IMR-90 (cell line): ENCODE results near the gene PDCD11. TPM values are rescaled to one million over a fixed set of nuclear protein-coding genes. Genes with fewer than 3 reads are reported as not detected.

ENCODE experiments used
- ATAC-seq: fragments of 200-7000 bp; cut with Tn5 transposase; 2 replicates; pipeline ENCODE4 v1.9.1; 2020; ENCODE audit warnings: low read depth, mild to moderate bottlenecking, moderate library complexity
- BruUV-seq: library from RNA; stranded (reverse); fragments of 400-500 nt; replicated peaks from 2 replicates; lab custom pipeline; 2021; lab: Mats Ljungman, UMichigan
- CTCF ChIA-PET: fragments of 300-600 bp; formaldehyde crosslinking; extraction: SDS; loops from one replicate; lab custom pipeline; 2021; ENCODE audit warnings: antibody characterized with exemption; lab: Yijun Ruan, JAX
- POLR2A ChIA-PET: fragments of 300-600 bp; sonication (Branson Sonifier 250); formaldehyde crosslinking; loops from one replicate; lab custom pipeline; 2022; ENCODE audit warnings: antibody characterized with exemption; ENCODE audit not compliant: unreplicated experiment; lab: Charles Lee
- DNase-seq: peaks from one replicate; pipeline ENCODE4 v3.0.0; 2013
- H2AFZ ChIP-seq: replicated peaks from 2 replicates; pipeline ENCODE3; 2013; ENCODE audit warnings: low read length, mild to moderate bottlenecking; ENCODE audit not compliant: poor library complexity
- H2AK5ac ChIP-seq: 2 replicates; pipeline ENCODE4 v1.6.1; 2013; ENCODE audit warnings: low read depth, low read length, inconsistent platforms
- H2AK9ac ChIP-seq: replicated peaks from 2 replicates; pipeline ENCODE3; 2013; ENCODE audit warnings: mild to moderate bottlenecking, low read depth, low read length, moderate library complexity; ENCODE audit not compliant: poor library complexity
- H2BK120ac ChIP-seq: 2 replicates; pipeline ENCODE4 v1.6.1; 2013; ENCODE audit warnings: low read depth, low read length, inconsistent platforms
- H2BK15ac ChIP-seq: 3 replicates; pipeline ENCODE4 v1.6.1; 2013; ENCODE audit warnings: low read depth, low read length, inconsistent platforms
- H2BK20ac ChIP-seq: 2 replicates; pipeline ENCODE4 v1.6.1; 2013; ENCODE audit warnings: low read depth, mild to moderate bottlenecking, inconsistent platforms, low read length, moderate library complexity
- H2BK5ac ChIP-seq: 2 replicates; pipeline ENCODE4 v1.6.1; 2013; ENCODE audit warnings: mild to moderate bottlenecking, low read depth, low read length, inconsistent platforms; ENCODE audit not compliant: poor library complexity, severe bottlenecking
- H3K14ac ChIP-seq: replicated peaks from 2 replicates; pipeline ENCODE4 v1.6.1; 2013; ENCODE audit warnings: low read depth, low read length, inconsistent platforms
- H3K18ac ChIP-seq: 2 replicates; pipeline ENCODE4 v1.6.1; 2013; ENCODE audit warnings: low read depth, low read length, control low read depth
- H3K23ac ChIP-seq: 2 replicates; pipeline ENCODE4 v1.6.1; 2013; ENCODE audit warnings: low read depth, low read length, inconsistent platforms
- H3K27ac ChIP-seq: 2 replicates; pipeline ENCODE4 v1.5.1; 2013; ENCODE audit warnings: mild to moderate bottlenecking, control low read depth, low read length; ENCODE audit not compliant: insufficient read depth
- H3K27me3 ChIP-seq: 2 replicates; pipeline ENCODE4 v1.6.1; 2013; ENCODE audit warnings: low read length; ENCODE audit not compliant: control insufficient read depth, insufficient read depth
- H3K36me3 ChIP-seq: 2 replicates; pipeline ENCODE4 v1.6.1; 2013; ENCODE audit warnings: low read length, mixed read lengths; ENCODE audit not compliant: control insufficient read depth, insufficient read depth
- H3K4ac ChIP-seq: 2 replicates; pipeline ENCODE4 v1.6.1; 2013; ENCODE audit warnings: low read depth, low read length, inconsistent platforms
- H3K4me1 ChIP-seq: 2 replicates; pipeline ENCODE4 v1.6.1; 2013; ENCODE audit warnings: low read length, mixed read lengths; ENCODE audit not compliant: control insufficient read depth, insufficient read depth
- H3K4me2 ChIP-seq: 2 replicates; pipeline ENCODE4 v1.6.1; 2013; ENCODE audit warnings: low read depth, mild to moderate bottlenecking, control low read depth, low read length, moderate library complexity
- H3K4me3 ChIP-seq: 2 replicates; pipeline ENCODE4 v1.5.1; 2013; ENCODE audit warnings: low read depth, mild to moderate bottlenecking, control low read depth, low read length, moderate library complexity; ENCODE audit not compliant: insufficient read depth
- H3K56ac ChIP-seq: 2 replicates; pipeline ENCODE4 v1.6.1; 2013; ENCODE audit warnings: low read length, inconsistent platforms; ENCODE audit not compliant: insufficient read depth; ENCODE audit errors: extremely low read depth
- H3K79me1 ChIP-seq, 2 experiments: 2 replicates each; pipeline ENCODE4 v1.6.1; 2013; ENCODE audit warnings: low read length in 2 of 2, inconsistent platforms in 1 of 2, low read depth in 1 of 2
- H3K9ac ChIP-seq: 2 replicates; pipeline ENCODE4 v1.6.1; 2013; ENCODE audit warnings: low read depth, low read length, control low read depth
- H3K9me1 ChIP-seq: 2 replicates; pipeline ENCODE4 v1.6.1; 2013; ENCODE audit warnings: low read length, inconsistent platforms; ENCODE audit not compliant: insufficient read depth
- H3K9me3 ChIP-seq: 2 replicates; pipeline ENCODE4 v1.6.1; 2013; ENCODE audit warnings: low read length; ENCODE audit not compliant: control insufficient read depth, insufficient read depth
- H4K20me1 ChIP-seq: 2 replicates; pipeline ENCODE4 v1.6.1; 2013; ENCODE audit warnings: low read length, inconsistent platforms; ENCODE audit not compliant: insufficient read depth
- H4K5ac ChIP-seq: 2 replicates; pipeline ENCODE4 v1.6.1; 2013; ENCODE audit warnings: mild to moderate bottlenecking, low read depth, low read length, control low read depth
- H4K8ac ChIP-seq, 2 experiments: 2 replicates each; pipeline ENCODE4 v1.6.1; 2013; ENCODE audit warnings: low read depth in 2 of 2, low read length in 2 of 2, control low read depth in 1 of 2, inconsistent platforms in 1 of 2
- H4K91ac ChIP-seq: 2 replicates; pipeline ENCODE4 v1.6.1; 2013; ENCODE audit warnings: low read depth, low read length, inconsistent platforms; ENCODE audit not compliant: insufficient read depth
- BHLHE40 ChIP-seq: fragments of 150-350 bp; IDR thresholded peaks from 2 replicates; pipeline ENCODE4 v1.6.1; 2016; ENCODE audit warnings: mild to moderate bottlenecking, low read depth, low read length
- CEBPB ChIP-seq: IDR thresholded peaks from 2 replicates; pipeline ENCODE4 v1.6.1; 2012; ENCODE audit warnings: low read depth, low read length, improper control_type of control experiment
- CHD1 ChIP-seq: IDR thresholded peaks from 2 replicates; pipeline ENCODE4 v1.6.1; 2012; ENCODE audit warnings: low read depth, low read length, improper control_type of control experiment
- CTCF ChIP-seq: conservative IDR thresholded peaks from 2 replicates; pipeline ENCODE4 v1.5.1; 2012; ENCODE audit warnings: mild to moderate bottlenecking, low read depth, low read length, improper control_type of control experiment
- FOS ChIP-seq: fragments of 150-350 bp; IDR thresholded peaks from 2 replicates; pipeline ENCODE4 v1.6.1; 2016; ENCODE audit warnings: low read depth, low read length
- MAFK ChIP-seq: IDR thresholded peaks from 2 replicates; pipeline ENCODE4 v1.6.1; 2012; ENCODE audit warnings: low read depth, low read length, improper control_type of control experiment
- MXI1 ChIP-seq: IDR thresholded peaks from 2 replicates; pipeline ENCODE4 v1.6.1; 2012; ENCODE audit warnings: low read depth, mild to moderate bottlenecking, low read length, moderate library complexity, borderline replicate concordance
- NFE2L2 ChIP-seq: fragments of 150-350 bp; IDR thresholded peaks from 2 replicates; pipeline ENCODE4 v1.6.1; 2016; ENCODE audit warnings: low read depth, mild to moderate bottlenecking, low read length
- POLR2A ChIP-seq: IDR thresholded peaks from 2 replicates; pipeline ENCODE4 v1.6.1; 2012; ENCODE audit warnings: mild to moderate bottlenecking, low read depth, low read length
- RAD21 ChIP-seq: IDR thresholded peaks from 2 replicates; pipeline ENCODE4 v1.6.1; 2012; ENCODE audit warnings: low read length, improper control_type of control experiment
- RCOR1 ChIP-seq: IDR thresholded peaks from 2 replicates; pipeline ENCODE4 v1.6.1; 2012; ENCODE audit warnings: mild to moderate bottlenecking, low read length, improper control_type of control experiment; ENCODE audit not compliant: insufficient replicate concordance
- RFX5 ChIP-seq: IDR thresholded peaks from 2 replicates; pipeline ENCODE4 v1.8.0; 2012; ENCODE audit warnings: low read depth, mild to moderate bottlenecking, low read length, moderate library complexity
- SMC3 ChIP-seq: fragments of 150-350 bp; IDR thresholded peaks from 2 replicates; pipeline ENCODE4 v1.6.1; 2016; ENCODE audit warnings: low read depth, mild to moderate bottlenecking, antibody characterized with exemption, low read length, moderate library complexity
- USF2 ChIP-seq: fragments of 150-350 bp; IDR thresholded peaks from 2 replicates; pipeline ENCODE4 v1.6.1; 2017; ENCODE audit warnings: mild to moderate bottlenecking, antibody characterized with exemption, low read length, low read depth
- WGBS, 2 experiments: methylation state at CpG; one replicate each; pipeline versions ENCODE4 v1.1.5 to v1.1.7; 2013; ENCODE audit warnings: missing lambda C conversion rate in 2 of 2; ENCODE audit not compliant: insufficient read length in 1 of 2; ENCODE audit errors: extremely low coverage in 2 of 2; 5-methylcytosine and 5-hydroxymethylcytosine counted together
- dilution Hi-C: fragments of 300-500 bp; cut with HindIII; formaldehyde crosslinking; loops from one replicate; pipeline ENCODE4 v1.14.3; 2018; ENCODE audit warnings: low sequenced_read_pairs; ENCODE audit not compliant: unreplicated experiment
- in situ Hi-C: fragments of 300-500 bp; cut with MboI; formaldehyde crosslinking; loops from 3 replicates; pipeline ENCODE4 v1.14.3; 2019; ENCODE audit warnings: low sequenced_read_pairs, inconsistent platforms, mixed read lengths
- intact Hi-C: fragments of 100-400 bp; cut with micrococcal nuclease; formaldehyde crosslinking; loops from 2 replicates; pipeline ENCODE4 v1.10.0; 2022
- polyA plus RNA-seq, 3 experiments: library from polyadenylated mRNA; depleted of rRNA; stranded (reverse); fragments of >200 nt; gene quantifications; 2 replicates each; pipeline ENCODE4 v1.2.3, GENCODE V29; 2012; ENCODE audit warnings: low replicate concordance in 1 of 3
- total RNA-seq: library from RNA; depleted of rRNA; stranded (reverse); fragments of >200 nt; gene quantifications from 2 replicates; pipeline ENCODE4 v1.2.3, GENCODE V29; 2012

The PDCD11 gene
- total and polyA plus RNA-seq, 2 of the 4 experiments (the other 2 are of a cell fraction) = 20.4 to 56.8 TPM

- DNase-seq (no peak), ATAC-seq (no peak)
- in situ Hi-C loops = no loop called here
- no peak overlapping the region for H2BK15ac ChIP-seq
- H2BK20ac ChIP-seq = no peak overlapping the region
- H3K4me1 ChIP-seq = no peaks in the 10 kb centered on the region; the same call in 1 of the 2 replicates
- H4K8ac ChIP-seq = no peak overlapping the region
- no peak overlapping the region for H2BK120ac ChIP-seq
- intact Hi-C loops = no loop called here
- TF ChIP-seq RFX5 (no peak), MAFK (no peak), NFE2L2 (no peak), RAD21 (no peak), BHLHE40 (no peak), CEBPB (no peak), POLR2A (no peak), FOS (no peak), CHD1 (no peak), USF2 (no peak), SMC3 (no peak), CTCF (no peak), RCOR1 (no peak), MXI1 (no peak)
- no peaks in the 10 kb centered on the region for H4K20me1 ChIP-seq
- H3K9ac ChIP-seq = no peak overlapping the region
- no peaks in the 10 kb centered on the region for H3K79me1 ChIP-seq
- H3K36me3 ChIP-seq = no peaks in the 10 kb centered on the region
- H2AK5ac ChIP-seq = no peak overlapping the region
- peaks cover 29% of the 10 kb centered on the region for H3K27me3 ChIP-seq
- H3K23ac ChIP-seq = no peak overlapping the region
- POLR2A ChIA-PET = no interaction called here
- CTCF ChIA-PET = no interaction called here
- no peak overlapping the region for H3K14ac ChIP-seq
- 62% methylated on average over 20 of the region's 22 CpGs; no CpG with 5 or more reads in 1 of the 2 experiments for WGBS, 2 experiments
- H3K4me2 ChIP-seq = no peak overlapping the region
- no peak overlapping the region for H2BK5ac ChIP-seq
- H3K18ac ChIP-seq = no peak overlapping the region
- no peak overlapping the region for H4K91ac ChIP-seq
- no peak overlapping the region for H2AK9ac ChIP-seq
- no peak overlapping the region for H4K5ac ChIP-seq
- H3K4me3 ChIP-seq = no peak overlapping the region
- no peak overlapping the region for H2AFZ ChIP-seq
- no peaks in the 10 kb centered on the region for H3K9me3 ChIP-seq
- no TSS peak for BruUV-seq
- H3K4ac ChIP-seq = no peak overlapping the region
- no peak overlapping the region for H3K27ac ChIP-seq
- H3K9me1 ChIP-seq = peaks cover 4% of the 10 kb centered on the region; the same call in 1 of the 2 replicates
- dilution Hi-C loops = no loop called here
- H3K56ac ChIP-seq = no peak overlapping the region
Measured at GRCh38 chr10:103478671-103479070, 82.2 kb downstream of the PDCD11 start.
